Measurements from ENCODE around the gene CDC45. TPM values are rescaled to one million over a fixed set of nuclear protein-coding genes. Genes with fewer than 3 reads are reported as not detected.

CDC45 gene
- total RNA-seq, 4 donors from 2014 or later: 0.95 to 1.4 (median 1.2) TPM; not detected in 1

DNA sequence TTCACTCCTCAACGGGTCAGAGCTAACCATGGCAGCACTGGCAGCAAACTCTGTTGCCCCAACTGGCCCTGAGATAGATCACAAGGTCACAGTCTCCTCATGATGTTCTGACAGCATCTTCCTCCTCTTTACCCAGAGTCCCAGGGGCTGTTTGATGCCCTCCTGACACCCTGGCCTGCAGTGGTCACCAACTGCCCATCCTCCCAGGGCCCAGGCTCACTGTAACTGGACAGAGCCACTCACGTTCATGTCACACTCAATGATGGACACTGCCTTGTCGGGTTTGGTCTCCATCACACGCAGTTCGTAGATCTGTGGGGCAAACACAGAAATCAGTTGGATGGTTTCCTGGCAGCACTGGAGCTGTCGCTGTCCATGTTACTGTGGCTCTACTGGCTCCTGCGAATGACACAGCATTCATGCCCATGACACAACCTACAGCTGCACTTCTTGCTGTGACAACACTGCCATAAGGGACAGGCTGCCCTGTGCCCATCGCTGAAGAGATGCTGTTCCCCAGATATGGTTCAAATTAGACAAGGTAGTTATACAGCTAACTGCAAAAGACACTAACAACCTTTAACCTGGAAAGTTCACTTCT, 21.8 kb upstream of the CDC45 start:
- TF ChIP-seq, protein P1, sequence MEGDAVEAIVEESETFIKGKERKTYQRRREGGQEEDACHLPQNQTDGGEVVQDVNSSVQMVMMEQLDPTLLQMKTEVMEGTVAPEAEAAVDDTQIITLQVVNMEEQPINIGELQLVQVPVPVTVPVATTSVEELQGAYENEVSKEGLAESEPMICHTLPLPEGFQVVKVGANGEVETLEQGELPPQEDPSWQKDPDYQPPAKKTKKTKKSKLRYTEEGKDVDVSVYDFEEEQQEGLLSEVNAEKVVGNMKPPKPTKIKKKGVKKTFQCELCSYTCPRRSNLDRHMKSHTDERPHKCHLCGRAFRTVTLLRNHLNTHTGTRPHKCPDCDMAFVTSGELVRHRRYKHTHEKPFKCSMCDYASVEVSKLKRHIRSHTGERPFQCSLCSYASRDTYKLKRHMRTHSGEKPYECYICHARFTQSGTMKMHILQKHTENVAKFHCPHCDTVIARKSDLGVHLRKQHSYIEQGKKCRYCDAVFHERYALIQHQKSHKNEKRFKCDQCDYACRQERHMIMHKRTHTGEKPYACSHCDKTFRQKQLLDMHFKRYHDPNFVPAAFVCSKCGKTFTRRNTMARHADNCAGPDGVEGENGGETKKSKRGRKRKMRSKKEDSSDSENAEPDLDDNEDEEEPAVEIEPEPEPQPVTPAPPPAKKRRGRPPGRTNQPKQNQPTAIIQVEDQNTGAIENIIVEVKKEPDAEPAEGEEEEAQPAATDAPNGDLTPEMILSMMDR (IDR thresholded peaks at IDR 0.05): no peak
- ATAC-seq (ENCODE audit: low FRiP score) (no peak), DNase-seq (ENCODE audit: low spot score) (no peak)

DNA sequence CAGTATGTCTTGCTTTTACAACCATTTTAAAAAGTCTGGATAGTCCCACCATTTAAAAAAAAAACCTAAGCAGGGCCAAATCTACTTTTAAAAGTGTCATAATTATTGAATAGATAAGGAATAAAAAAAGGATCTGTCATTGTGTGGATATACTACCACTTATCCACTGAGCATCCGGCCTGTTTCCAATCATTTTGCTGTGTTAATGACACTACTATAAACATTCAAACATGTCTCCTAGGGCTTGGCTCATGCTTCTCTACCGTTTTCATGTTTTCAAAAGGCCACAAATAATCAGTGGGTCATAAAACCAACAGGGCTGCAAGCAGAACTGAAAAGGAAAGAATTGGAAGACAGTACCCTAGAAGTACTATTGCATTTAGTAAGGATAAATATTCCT, 19.7 kb upstream of the CDC45 start:
- DNase-seq (ENCODE audit: low spot score): no peak
- ATAC-seq (ENCODE audit: low FRiP score): no peak
- TF ChIP-seq, protein P1 (IDR thresholded peaks at IDR 0.05): no peak

DNA sequence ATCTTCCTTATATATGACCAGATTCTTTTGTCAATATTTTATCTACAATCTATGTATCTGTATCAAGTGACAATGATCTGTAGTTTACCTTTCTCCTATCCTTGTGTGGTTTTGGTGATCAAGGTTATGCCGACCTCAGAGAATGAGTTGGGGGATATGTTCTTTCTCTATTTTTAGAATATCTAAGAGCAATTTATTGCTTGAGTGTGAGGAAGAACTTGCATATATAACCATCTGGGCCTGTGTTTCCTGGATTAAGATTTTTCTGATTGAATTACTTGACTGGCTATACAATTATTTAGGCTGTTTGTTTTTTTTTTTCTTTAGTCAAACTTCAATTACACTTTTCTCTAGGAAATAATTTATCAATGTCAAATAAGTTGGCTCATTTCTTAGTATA, 18.2 kb upstream of the CDC45 start:
- TF ChIP-seq, protein P1 (IDR thresholded peaks at IDR 0.05): no peak
- no peak for ATAC-seq (ENCODE audit: low FRiP score)
- DNase-seq (ENCODE audit: low spot score): no peak

DNA sequence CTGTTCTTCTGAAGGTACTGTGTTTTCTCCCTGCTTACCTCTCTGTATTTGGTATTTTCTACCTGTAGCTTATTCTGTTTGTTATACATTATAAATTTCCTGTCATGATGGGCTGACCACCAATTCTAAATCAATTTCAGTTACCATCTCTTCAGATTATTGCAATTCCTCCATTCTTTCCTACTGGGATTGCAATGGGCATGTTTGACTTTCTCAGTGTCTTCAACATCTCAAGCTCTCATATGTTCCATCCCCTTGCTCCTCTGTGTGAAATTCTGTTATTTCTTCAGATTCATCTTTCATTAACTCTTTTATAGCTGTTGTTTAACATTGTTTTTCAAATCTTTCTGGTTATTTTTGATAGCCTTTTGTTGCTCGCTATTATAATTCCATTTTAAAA, 16.7 kb upstream of the CDC45 start:
- TF ChIP-seq, protein P1 (IDR thresholded peaks at IDR 0.05): no peak
- ATAC-seq (ENCODE audit: low FRiP score): no peak
- no peak for DNase-seq (ENCODE audit: low spot score)

DNA sequence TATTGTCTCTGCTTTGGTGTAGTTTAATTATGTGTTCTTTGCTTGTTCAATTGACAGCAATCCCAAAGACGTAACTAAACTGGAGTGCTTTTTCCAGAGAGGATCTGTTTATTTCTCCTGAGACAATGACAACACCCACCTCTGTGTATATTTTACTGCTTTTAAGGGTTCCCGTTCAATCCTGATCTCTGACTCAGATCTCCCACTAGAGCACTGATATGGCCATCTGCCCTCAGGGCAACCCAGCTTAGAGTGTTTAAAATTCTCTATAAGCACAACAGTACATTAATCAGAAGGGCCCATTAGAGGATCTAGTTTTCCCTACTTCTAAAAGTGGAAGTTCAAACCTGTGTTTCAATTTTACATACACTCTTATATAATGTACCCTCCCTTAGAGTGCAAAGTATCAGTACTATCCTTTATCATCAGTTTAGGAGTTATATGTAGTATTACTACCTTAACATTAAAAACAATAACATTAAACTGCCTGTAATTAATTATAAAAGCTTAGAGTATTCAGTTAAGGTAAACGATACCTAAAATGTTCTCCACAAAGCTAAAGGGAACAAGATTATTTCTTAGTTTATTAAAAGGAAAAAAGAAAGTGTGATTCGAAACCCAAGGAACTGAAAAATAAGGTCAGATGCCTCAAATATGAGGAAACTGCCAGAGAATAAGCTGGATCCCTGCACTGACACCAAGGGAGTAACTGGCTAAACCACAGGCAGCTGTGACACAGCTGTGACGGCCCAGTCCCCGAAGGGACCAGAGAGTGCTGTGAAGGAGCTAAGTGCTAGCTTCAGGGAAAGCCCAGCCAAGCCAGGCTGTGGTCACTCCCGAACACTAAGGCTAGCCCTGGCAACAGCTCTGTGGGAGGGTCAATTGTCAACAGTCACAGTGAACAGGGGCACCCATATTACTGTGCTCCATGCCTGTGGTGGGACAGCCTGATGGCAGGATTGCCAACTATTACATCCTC, 15.9 kb upstream of the CDC45 start:
- TF ChIP-seq, protein P1 (IDR thresholded peaks at IDR 0.05): no peak
- no peak for DNase-seq (ENCODE audit: low spot score)
- ATAC-seq (ENCODE audit: low FRiP score): no peak

- ATAC-seq (ENCODE audit: low FRiP score) (no peak), DNase-seq (ENCODE audit: low spot score) (no peak)
- TF ChIP-seq, protein P1 (IDR thresholded peaks at IDR 0.05): no peak
Observed at GRCh38 chr22:19464546-19464945, 15.2 kb upstream of the CDC45 start.

All from omental fat pad (tissue), 4 donors.